OCI-LY7 (cell line): ENCODE data around the gene BDH1.

Source experiments
- EZH2phosphoT487 ChIP-seq: fragments of 200-600 bp; sonication (generic); IDR thresholded peaks from 2 replicates; pipeline ENCODE4 v1.6.1; 2018; ENCODE audit warnings: low read depth, borderline replicate concordance, mild to moderate bottlenecking, mixed run types, antibody characterized with exemption, low read length, moderate library complexity, mixed read lengths
- TF ChIP-seq, protein P1 (sequence below): fragments of 200-600 bp; sonication (generic); conservative IDR thresholded peaks from 2 replicates; pipeline ENCODE4 v1.5.1; 2014; ENCODE audit warnings: mild to moderate bottlenecking, antibody characterized with exemption, low read length, moderate library complexity, mixed read lengths

DNA sequence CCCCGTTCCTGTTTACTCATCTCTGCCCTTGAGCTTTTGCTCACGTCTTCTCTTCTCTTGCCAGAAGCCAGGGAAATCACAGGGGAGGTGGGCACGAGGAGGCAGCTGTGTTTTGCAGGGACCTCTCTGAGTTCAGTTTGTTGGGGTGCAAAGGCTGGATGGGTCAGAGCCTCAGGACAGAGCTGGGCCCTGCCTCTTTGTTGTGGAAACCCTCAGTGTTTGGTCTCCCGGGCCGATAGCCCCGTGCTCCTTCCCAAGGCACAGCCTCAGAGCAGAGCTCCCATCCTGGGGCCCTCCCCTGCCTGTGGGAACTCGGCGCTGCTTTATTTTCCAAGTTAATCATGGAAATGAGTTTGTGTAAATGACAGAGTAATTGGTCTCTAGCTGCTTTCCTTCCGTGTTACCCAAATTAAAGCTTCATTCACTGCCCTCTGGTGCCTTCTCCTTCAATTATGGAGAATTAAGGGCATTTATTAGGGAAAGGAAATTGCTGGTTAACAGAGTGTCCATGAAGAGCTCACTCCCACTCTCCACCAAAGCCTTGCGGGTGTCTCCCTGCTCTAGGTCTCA, 40.9 kb downstream of the BDH1 start:
- TF ChIP-seq, protein P1, sequence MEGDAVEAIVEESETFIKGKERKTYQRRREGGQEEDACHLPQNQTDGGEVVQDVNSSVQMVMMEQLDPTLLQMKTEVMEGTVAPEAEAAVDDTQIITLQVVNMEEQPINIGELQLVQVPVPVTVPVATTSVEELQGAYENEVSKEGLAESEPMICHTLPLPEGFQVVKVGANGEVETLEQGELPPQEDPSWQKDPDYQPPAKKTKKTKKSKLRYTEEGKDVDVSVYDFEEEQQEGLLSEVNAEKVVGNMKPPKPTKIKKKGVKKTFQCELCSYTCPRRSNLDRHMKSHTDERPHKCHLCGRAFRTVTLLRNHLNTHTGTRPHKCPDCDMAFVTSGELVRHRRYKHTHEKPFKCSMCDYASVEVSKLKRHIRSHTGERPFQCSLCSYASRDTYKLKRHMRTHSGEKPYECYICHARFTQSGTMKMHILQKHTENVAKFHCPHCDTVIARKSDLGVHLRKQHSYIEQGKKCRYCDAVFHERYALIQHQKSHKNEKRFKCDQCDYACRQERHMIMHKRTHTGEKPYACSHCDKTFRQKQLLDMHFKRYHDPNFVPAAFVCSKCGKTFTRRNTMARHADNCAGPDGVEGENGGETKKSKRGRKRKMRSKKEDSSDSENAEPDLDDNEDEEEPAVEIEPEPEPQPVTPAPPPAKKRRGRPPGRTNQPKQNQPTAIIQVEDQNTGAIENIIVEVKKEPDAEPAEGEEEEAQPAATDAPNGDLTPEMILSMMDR: no peak
- TF ChIP-seq EZH2phosphoT487: no peak
